GM21390 (cell line): ENCODE results near the gene DOK5.

Experiments used
- ATAC-seq: cut with Tn5 transposase; IDR thresholded peaks from one replicate; pipeline ENCODE4 v1.9.1; 2021; ENCODE audit not compliant: unreplicated experiment

The DOK5 gene

GRCh38 chr20:54680872-54681619 lies 205.7 kb downstream of the DOK5 start:
- no peak for ATAC-seq

GRCh38 chr20:54681869-54682268 lies 206.5 kb downstream of the DOK5 start:
- no peak for ATAC-seq

- no peak for ATAC-seq
Measured at GRCh38 chr20:54688476-54688875, 213.1 kb downstream of the DOK5 start.

- no peak for ATAC-seq
Measured at GRCh38 chr20:54690323-54690722, 214.9 kb downstream of the DOK5 start.

GRCh38 chr20:54691327-54691726 lies 215.9 kb downstream of the DOK5 start:
- no peak for ATAC-seq

GRCh38 chr20:54692168-54692887 lies 216.9 kb downstream of the DOK5 start:
- ATAC-seq, result no peak

GRCh38 chr20:54694516-54694915 lies 219.1 kb downstream of the DOK5 start:
- no peak for ATAC-seq

- ATAC-seq, result no peak
Measured at GRCh38 chr20:54698373-54698772, 223.0 kb downstream of the DOK5 start.
